ENCODE measurements around the gene ALDH3B2. TPM values are rescaled to one million over a fixed set of nuclear protein-coding genes. Genes with fewer than 3 reads are reported as not detected.

The ALDH3B2 gene
- not detected in 2 replicates for total RNA-seq

GRCh38 chr11:67674442-67674871 is at the start of gene ALDH3B2:
Gene ALDH3B2, minus strand, starts transcription at chr11:67674623. Its CDS starts 7,688 bp downstream, at chr11:67666935.

GRCh38 chr11:67639438-67639859 is 35.0 kb downstream of the ALDH3B2 start, which contains the start of gene TBX10:
Gene TBX10, minus strand, starts transcription at chr11:67639763. Its CDS starts 291 bp downstream, at chr11:67639472.

GRCh38 chr11:67629386-67630227 is 44.8 kb downstream of the ALDH3B2 start, which contains the start of gene NUDT8:
Gene NUDT8, minus strand, starts transcription at chr11:67629937. Its CDS starts 26 bp downstream, at chr11:67629911.

Other genes starting within 250 kb of the ALDH3B2 start
- 27.4 and 29.8 TPM in 2 replicates for gene RPS6KB2, start 246.1 kb downstream of the ALDH3B2 start, total RNA-seq
- 0.49 and 1.1 TPM in 2 replicates for gene PTPRCAP, start 236.9 kb downstream of the ALDH3B2 start, total RNA-seq
- gene CORO1B, start 231.1 kb downstream of the ALDH3B2 start, total RNA-seq, result 168 and 215 TPM in 2 replicates
- gene GPR152, start 221.9 kb downstream of the ALDH3B2 start, total RNA-seq, result not detected in 2 replicates
- gene CABP4, start 219.3 kb downstream of the ALDH3B2 start, total RNA-seq, result 2.9 and 3.1 TPM in 2 replicates
- 18.5 and 42.5 TPM in 2 replicates for gene TMEM134, start 205.4 kb downstream of the ALDH3B2 start, total RNA-seq
- gene AIP, start 191.6 kb downstream of the ALDH3B2 start, total RNA-seq, result 96.8 and 108 TPM in 2 replicates
- 5.0 and 8.2 TPM in 2 replicates for gene PITPNM1, start 169.3 kb downstream of the ALDH3B2 start, total RNA-seq
- 19.2 and 22.7 TPM in 2 replicates for gene CDK2AP2, start 166.5 kb downstream of the ALDH3B2 start, total RNA-seq
- gene CABP2, start 151.2 kb downstream of the ALDH3B2 start, total RNA-seq, result not detected in 2 replicates
- gene GSTP1, start 90.8 kb downstream of the ALDH3B2 start, total RNA-seq, result 693 and 847 TPM in 2 replicates
- gene NDUFV1, start 67.7 kb downstream of the ALDH3B2 start, total RNA-seq, result 170 and 189 TPM in 2 replicates
- 2.8 and 12.0 TPM in 2 replicates for gene NUDT8, start 44.7 kb downstream of the ALDH3B2 start, total RNA-seq
- not detected in 2 replicates for gene TBX10, start 34.9 kb downstream of the ALDH3B2 start, total RNA-seq
- not detected in 2 replicates for gene ACY3, start 23.9 kb downstream of the ALDH3B2 start, total RNA-seq